Measurements from ENCODE around the gene WNK2. TPM values are rescaled to one million over a fixed set of nuclear protein-coding genes. Genes with fewer than 3 reads are reported as not detected.

The WNK2 gene
- total RNA-seq, 2 experiments from 2014 or later, result 0.25 TPM; not detected in 1

DNA sequence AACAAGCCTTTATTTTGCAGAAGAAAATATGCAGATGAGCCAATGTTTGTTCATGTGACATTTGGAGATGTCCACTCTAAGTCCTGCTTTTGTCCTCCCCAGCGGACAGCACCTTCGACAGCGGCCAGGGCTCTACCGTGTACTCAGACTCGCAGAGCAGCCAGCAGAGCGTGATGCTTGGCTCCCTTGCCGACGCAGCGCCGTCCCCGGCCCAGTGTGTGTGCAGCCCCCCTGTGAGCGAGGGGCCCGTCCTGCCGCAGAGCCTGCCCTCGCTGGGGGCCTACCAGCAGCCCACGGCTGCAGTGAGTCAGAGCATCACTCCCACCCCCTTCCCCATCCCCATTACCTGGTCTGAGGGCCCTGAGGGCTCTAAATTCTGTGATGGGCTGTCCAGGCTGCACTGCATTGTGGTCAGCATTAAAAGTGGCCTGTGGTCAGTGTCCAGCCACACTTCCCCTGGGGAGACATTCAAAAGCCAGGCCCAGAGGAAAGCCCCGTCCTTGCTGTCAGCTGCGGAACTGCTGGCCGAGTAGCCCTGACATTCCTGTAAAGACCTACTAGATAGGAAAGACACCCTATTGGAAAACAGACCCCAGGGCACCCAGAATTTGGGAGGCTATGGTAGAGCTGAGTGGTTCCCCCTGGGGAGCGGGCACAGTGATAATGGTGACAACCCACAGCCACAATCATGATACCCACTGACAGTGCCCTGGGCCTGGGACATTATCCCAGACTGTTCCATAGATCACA is 69.0 kb downstream of the WNK2 start:
- Mint-ChIP-seq H3K4me3 (no peak overlapping the region), H3K9me3 (no peaks in the 10 kb centered on the region), H3K27me3 (no peaks in the 10 kb centered on the region), H3K4me1 (no peaks in the 10 kb centered on the region), H3K36me3 (no peaks in the 10 kb centered on the region), H3K27ac (no peak overlapping the region)
- POLR2A ChIA-PET, result no interaction called here
- ATAC-seq (ENCODE audit: low read depth) (no peak), DNase-seq (peak; percentile 19)

DNA sequence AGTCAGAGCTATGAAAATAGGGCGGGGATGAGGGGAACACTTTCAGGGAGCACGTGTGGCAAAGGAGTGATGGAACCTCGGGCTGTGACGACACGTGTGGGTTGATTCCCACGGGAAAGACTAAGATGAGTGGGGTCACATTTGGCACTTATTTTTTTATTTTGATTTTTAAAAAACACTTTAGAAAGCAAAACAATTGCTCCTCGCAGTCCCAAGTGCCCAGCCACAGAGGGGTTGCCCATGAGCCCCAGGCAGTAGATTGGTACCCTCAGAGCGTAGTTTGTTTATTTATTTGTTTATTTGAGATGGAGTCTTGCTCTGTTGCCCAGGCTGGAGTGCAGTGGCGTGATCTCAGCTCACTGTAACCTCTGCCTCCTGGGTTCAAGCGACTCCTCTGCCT is 69.7 kb downstream of the WNK2 start:
- POLR2A ChIA-PET, result no interaction called here
- no peak overlapping the region for H3K27ac Mint-ChIP-seq
- H3K36me3 Mint-ChIP-seq, result no peaks in the 10 kb centered on the region
- H3K4me1 Mint-ChIP-seq, result no peaks in the 10 kb centered on the region
- DNase-seq (no peak), ATAC-seq (ENCODE audit: low read depth) (no peak)
- no peaks in the 10 kb centered on the region for H3K9me3 Mint-ChIP-seq
- no peaks in the 10 kb centered on the region for H3K27me3 Mint-ChIP-seq
- H3K4me3 Mint-ChIP-seq, result no peak overlapping the region

DNA sequence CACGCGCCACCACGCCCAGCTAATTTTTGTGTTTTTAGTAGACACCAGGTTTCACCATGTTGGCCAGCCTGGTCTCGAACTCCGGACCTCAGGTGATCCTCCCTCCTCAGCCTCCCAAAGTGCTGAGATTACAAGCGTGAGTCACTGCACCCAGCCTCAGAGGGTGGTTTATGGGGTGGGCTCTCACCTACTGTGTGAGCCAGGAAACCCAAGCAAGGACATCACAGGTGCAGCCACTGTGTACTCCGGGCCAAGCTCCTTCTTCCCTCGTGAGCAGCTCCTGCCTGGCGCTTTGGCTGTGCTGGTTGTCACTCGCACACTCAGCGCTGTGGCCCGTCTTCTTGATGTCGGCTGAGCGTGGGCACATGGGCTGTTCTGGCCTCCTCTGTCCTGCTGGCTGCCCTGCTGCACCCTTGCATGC is 70.1 kb downstream of the WNK2 start:
- H3K4me3 Mint-ChIP-seq, result no peak overlapping the region
- no peaks in the 10 kb centered on the region for H3K36me3 Mint-ChIP-seq
- POLR2A ChIA-PET, result no interaction called here
- H3K27me3 Mint-ChIP-seq, result no peaks in the 10 kb centered on the region
- DNase-seq (peak; percentile 18), ATAC-seq (ENCODE audit: low read depth) (no peak)
- H3K9me3 Mint-ChIP-seq, result no peaks in the 10 kb centered on the region
- no peaks in the 10 kb centered on the region for H3K4me1 Mint-ChIP-seq
- no peak overlapping the region for H3K27ac Mint-ChIP-seq

DNA sequence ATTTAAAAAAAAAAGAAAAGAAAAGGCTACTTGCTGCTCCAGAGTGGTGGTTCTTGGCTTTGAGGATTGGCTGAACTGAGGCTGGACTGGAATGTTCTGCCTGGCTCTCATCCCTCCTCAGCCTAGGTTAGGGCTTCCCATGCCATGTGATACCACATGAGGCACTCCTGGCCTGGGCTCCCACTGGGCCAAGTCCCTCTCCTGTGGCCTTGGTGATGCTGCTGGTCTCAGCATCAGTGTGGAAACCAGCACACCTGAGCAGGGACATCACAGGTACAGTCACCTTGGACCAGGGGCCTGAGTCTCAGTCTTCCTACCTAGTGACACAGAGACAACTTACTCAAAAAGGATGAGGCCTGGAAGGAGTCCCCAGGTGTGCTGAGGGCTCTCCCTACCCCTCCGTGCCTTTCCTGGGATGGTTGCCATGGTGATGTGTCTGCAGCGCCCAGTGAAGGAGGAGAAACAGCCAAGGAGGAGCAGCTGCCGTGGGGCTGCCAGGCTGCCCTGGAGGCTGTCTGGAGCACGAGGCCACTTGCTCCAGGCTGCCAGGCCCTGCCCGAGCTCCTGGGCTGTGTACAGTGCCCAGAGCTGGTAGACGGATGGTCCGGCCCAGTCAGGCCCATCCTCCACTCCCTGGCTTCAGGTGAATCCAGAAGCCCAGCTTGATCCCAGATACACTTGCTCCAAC is 71.0 kb downstream of the WNK2 start:
- Mint-ChIP-seq H3K36me3 (no peaks in the 10 kb centered on the region), H3K27ac (no peak overlapping the region), H3K27me3 (no peaks in the 10 kb centered on the region), H3K4me1 (no peaks in the 10 kb centered on the region), H3K4me3 (no peak overlapping the region), H3K9me3 (no peaks in the 10 kb centered on the region)
- peak; percentile 18 for DNase-seq
- no peak for ATAC-seq (ENCODE audit: low read depth)
- POLR2A ChIA-PET, result no interaction called here

DNA sequence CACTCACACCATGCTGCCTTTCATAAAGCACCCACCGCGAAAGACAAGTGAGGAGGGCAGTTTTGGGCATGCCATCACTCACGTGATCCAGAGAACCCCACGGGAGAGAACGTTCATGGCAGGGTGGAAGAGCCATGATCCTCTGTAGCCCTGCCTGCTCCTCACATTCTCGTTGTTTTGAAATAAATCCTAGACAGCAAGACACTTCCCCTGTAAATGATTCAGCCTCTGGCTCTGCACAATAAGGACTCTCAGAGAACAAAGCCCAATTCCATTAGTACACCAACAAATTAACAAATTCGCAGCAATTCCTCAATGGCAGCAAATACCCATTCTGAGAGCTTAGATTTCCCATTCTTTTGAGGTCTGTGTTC is 71.5 kb downstream of the WNK2 start:
- no peak for DNase-seq
- POLR2A ChIA-PET, result no interaction called here
- Mint-ChIP-seq H3K27me3 (no peaks in the 10 kb centered on the region), H3K27ac (no peak overlapping the region), H3K36me3 (no peaks in the 10 kb centered on the region), H3K4me1 (no peaks in the 10 kb centered on the region), H3K9me3 (no peaks in the 10 kb centered on the region), H3K4me3 (no peak overlapping the region)
- ATAC-seq (ENCODE audit: low read depth), result no peak

DNA sequence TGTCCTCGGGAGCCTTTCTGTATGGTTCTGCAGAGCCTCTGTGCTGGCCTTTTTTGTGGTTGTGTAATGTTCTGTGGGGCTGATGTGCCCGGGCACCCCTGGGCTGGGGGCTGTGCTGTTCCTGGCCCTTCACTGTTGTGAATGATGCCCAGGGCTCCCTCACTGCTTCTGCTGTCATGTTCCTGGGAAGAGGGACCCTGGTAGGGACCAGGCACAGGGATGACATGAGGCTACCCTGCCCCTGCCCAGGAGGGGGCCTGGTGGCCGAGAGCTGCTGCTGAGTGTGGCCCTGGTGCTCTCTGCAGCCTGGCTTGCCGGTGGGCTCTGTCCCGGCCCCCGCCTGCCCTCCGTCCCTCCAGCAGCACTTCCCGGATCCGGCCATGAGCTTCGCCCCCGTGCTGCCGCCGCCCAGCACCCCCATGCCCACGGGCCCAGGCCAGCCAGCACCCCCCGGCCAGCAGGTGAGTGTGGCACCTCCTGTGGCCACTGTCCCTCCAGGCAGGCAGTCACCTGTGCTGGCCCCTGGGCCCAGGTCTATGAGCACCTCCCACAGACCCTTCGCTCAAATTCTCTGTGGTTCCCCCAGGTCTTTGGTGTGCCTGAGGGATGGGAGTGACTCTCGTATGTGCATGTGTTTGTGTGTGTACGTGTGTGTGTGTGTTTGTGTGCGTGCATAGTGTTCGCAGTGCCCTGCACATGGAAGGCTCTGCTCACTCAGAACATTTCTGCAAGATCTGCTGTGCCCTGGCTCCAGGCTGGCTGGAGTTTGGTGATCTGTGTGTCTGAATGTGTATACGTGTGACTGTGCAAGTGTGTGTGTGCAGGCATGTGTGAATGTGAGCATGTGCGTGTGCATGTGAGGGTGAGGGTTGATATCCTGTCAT is 72.3 kb downstream of the WNK2 start:
- ATAC-seq (ENCODE audit: low read depth), result no peak
- H3K9me3 Mint-ChIP-seq, result no peaks in the 10 kb centered on the region
- no peaks in the 10 kb centered on the region for H3K27me3 Mint-ChIP-seq

DNA sequence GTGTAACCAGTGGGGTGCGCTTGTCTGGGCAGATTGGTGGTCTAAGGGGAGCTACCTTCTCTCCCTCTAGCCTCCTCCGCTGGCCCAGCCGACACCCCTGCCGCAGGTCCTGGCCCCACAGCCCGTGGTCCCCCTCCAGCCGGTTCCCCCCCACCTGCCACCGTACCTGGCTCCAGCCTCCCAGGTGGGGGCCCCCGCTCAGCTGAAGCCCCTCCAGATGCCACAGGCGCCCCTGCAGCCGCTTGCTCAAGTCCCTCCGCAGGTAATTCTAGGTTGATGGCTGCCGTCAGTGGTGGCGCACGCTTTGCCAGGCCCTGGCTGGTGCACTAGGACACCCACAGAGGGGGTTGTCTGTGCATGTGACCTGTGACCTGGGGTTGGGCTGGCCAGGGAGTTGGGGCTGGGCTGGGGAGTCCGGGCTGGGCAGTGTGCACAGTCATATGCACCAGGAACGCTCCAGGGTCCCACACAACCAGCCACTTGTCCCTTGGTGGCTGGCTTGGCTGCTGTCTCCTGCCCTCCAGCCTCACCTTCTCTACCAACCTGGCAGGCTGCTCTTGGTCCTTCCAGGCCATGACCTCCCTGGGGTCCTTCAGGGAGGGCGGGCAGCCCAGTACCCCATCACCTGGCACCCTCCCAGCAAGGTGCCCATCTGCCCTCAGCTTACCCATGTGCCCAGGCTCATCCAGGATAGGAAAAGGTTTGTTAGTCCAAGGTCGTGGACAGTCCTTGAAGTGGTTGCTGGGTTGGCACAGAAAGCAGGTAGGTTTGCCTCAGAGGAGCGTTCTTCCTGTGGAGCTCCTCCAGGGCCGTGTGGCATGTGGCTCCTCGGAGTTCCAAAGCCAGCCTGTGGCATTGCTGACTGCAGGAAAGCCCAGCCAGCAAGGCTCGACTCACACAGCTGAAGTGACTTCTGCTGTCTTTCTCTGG is 73.2 kb downstream of the WNK2 start:
- POLR2A ChIA-PET, result no interaction called here
- no peak overlapping the region for H3K27ac Mint-ChIP-seq
- H3K36me3 Mint-ChIP-seq, result no peaks in the 10 kb centered on the region
- no peaks in the 10 kb centered on the region for H3K27me3 Mint-ChIP-seq
- DNase-seq (peak; percentile 23), ATAC-seq (ENCODE audit: low read depth) (no peak)
- no peaks in the 10 kb centered on the region for H3K9me3 Mint-ChIP-seq
- H3K4me3 Mint-ChIP-seq, result no peak overlapping the region
- no peaks in the 10 kb centered on the region for H3K4me1 Mint-ChIP-seq

More for the DNA sequence above, 72.3 kb downstream of the WNK2 start:
- Mint-ChIP-seq H3K27ac (no peak overlapping the region), H3K36me3 (no peaks in the 10 kb centered on the region), H3K4me1 (no peaks in the 10 kb centered on the region), H3K4me3 (no peak overlapping the region)
- no peak for DNase-seq
- POLR2A ChIA-PET, result no interaction called here

DNA sequence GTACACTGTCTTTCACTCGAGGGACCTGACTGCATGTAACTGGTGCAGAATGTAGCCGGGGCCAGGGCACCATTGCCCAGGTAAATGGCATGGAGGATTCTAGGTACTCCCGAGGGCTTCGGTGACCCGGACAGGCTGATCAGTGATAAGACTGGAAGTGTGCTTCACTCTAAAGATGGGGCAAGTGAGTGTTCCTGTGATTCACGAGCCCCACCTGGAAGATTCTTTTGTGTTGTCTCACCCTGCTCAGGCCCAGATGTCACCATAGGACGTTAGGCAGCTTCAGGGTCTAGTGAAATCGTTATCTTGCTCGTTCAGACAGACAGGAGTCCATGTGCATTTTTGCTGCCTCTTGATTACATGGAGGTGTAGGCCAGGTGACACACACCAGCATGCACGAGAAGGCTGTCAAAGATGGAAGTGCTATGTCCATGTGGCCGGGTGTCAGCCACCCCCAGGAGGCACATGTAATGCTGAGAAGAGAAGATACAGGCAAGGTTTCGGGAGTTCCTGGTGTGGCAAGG is 73.9 kb downstream of the WNK2 start:
- Mint-ChIP-seq H3K36me3 (no peaks in the 10 kb centered on the region), H3K9me3 (no peaks in the 10 kb centered on the region), H3K27me3 (no peaks in the 10 kb centered on the region), H3K4me3 (no peak overlapping the region), H3K27ac (no peak overlapping the region), H3K4me1 (no peaks in the 10 kb centered on the region)
- no peak for DNase-seq
- POLR2A ChIA-PET, result no interaction called here
- ATAC-seq (ENCODE audit: low read depth), result peak; percentile 13

DNA sequence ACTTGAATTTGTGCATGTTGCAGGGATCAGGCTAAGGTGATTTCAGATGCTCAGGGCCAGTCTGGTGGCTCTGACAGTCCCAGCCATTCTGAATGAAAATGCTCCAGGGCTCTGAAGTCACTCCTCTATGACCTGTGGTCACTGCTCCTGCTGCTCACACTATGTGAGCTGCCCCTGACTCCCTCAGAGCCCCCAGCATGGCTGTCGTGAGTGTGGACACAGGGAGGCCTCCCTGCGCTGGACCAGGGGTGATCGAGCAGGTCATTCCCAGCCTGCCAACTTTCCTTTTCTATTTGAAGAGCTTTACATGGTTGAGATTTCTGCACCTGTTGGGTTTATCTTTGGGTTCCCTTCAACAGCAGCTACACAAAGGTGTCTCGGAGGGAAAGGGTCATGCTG is 74.5 kb downstream of the WNK2 start:
- DNase-seq (peak; percentile 21), ATAC-seq (ENCODE audit: low read depth) (no peak)
- no peaks in the 10 kb centered on the region for H3K27me3 Mint-ChIP-seq
- no peaks in the 10 kb centered on the region for H3K9me3 Mint-ChIP-seq
- no peak overlapping the region for H3K27ac Mint-ChIP-seq
- H3K4me1 Mint-ChIP-seq, result no peaks in the 10 kb centered on the region
- no peaks in the 10 kb centered on the region for H3K36me3 Mint-ChIP-seq
- H3K4me3 Mint-ChIP-seq, result no peak overlapping the region
- POLR2A ChIA-PET, result no interaction called here

DNA sequence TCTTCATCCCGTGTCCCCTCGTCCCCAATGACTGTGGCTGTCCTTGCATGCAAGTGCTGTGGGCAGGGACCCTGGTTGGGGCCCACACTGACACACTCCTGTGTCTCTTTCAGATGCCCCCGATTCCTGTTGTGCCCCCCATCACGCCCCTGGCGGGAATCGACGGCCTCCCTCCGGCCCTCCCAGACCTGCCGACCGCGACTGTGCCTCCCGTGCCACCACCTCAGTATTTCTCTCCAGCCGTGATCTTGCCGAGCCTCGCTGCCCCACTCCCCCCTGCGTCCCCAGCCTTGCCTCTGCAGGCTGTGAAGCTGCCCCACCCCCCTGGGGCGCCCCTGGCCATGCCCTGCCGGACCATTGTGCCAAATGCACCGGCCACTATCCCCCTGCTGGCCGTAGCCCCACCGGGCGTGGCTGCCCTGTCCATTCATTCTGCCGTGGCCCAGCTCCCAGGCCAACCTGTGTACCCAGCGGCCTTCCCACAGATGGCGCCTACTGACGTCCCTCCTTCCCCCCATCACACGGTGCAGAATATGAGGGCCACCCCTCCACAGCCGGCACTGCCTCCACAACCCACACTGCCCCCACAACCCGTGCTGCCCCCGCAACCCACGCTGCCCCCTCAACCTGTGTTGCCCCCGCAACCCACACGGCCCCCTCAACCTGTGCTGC is 75.0 kb downstream of the WNK2 start:
- ATAC-seq (ENCODE audit: low read depth), result no peak

DNA sequence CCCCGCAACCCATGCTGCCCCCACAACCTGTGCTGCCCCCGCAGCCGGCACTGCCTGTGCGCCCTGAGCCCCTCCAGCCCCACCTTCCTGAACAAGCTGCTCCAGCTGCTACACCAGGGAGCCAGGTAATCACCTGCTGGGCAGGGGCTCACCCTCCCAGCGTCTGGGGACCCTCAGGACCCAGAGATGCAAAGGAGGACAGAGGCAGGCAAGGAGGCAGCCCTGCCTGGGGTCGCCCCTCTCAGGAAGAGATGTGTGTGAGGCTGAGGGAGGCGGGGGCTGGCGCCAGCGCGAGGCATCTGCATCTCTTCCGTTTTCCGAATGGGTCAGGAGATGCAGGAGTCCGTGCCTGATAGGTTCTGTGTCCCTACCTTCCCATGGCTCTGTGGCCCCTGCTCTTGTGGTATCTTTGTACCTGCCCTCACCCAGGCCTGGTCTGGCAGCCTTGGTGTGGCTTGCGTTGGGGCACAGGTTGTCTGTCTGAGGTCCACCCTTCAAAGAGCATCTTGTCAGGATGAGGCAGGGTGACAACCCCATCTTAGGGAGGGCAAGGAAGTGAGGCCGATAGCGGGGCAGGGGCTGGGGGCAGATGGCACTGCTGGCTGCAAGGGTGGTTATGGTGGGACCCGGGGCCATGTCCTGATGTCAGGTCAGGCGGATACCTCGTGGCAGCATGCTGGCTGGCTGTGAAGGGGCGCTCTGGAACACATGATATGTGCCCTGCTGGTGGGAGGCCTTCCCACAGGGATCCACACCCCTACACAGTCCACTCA is 75.7 kb downstream of the WNK2 start:
- no peaks in the 10 kb centered on the region for H3K4me1 Mint-ChIP-seq
- H3K27me3 Mint-ChIP-seq, result no peaks in the 10 kb centered on the region
- POLR2A ChIA-PET, result interaction anchor here (0.6 kb wide), 1 partner anchor 89 kb away, joined by 3 read pairs; no protein-coding TSS in a partner anchor
- DNase-seq (peak; percentile 19), ATAC-seq (ENCODE audit: low read depth) (no peak)
- no peak overlapping the region for H3K27ac Mint-ChIP-seq
- H3K9me3 Mint-ChIP-seq, result no peaks in the 10 kb centered on the region
- H3K36me3 Mint-ChIP-seq, result no peaks in the 10 kb centered on the region
- no peak overlapping the region for H3K4me3 Mint-ChIP-seq

More for the DNA sequence above, 75.0 kb downstream of the WNK2 start:
- POLR2A ChIA-PET, result interaction anchor here (0.6 kb wide), 1 partner anchor 88 kb away, joined by 3 read pairs; no protein-coding TSS in a partner anchor
- no peaks in the 10 kb centered on the region for H3K36me3 Mint-ChIP-seq
- no peaks in the 10 kb centered on the region for H3K4me1 Mint-ChIP-seq
- no peak overlapping the region for H3K4me3 Mint-ChIP-seq
- peak; percentile 12 for DNase-seq
- H3K27me3 Mint-ChIP-seq, result no peaks in the 10 kb centered on the region
- no peak overlapping the region for H3K27ac Mint-ChIP-seq
- no peaks in the 10 kb centered on the region for H3K9me3 Mint-ChIP-seq

Measured in activated naive CD8-positive, alpha-beta T cell treated with anti-CD3 and anti-CD28 coated beads, Interleukin-2, amount 10 ng/mL, durations not matched to agents 7 days and 5 days (primary cell).